SH-SY5Y (cell line): ENCODE data around the gene MRTO4.

Experiments used
- GATA2 ChIP-seq: IDR thresholded peaks from 2 replicates; pipeline ENCODE4 v1.6.1; 2011; ENCODE audit warnings: mild to moderate bottlenecking, low read depth, low read length
- GATA3 ChIP-seq: IDR thresholded peaks from 2 replicates; pipeline ENCODE4 v1.6.1; 2011; ENCODE audit warnings: low read depth, mild to moderate bottlenecking, low read length, moderate library complexity

GRCh38 chr1:19309123-19309813, 57.7 kb downstream of the MRTO4 start:
- TF ChIP-seq GATA2: no peak
- no peak for TF ChIP-seq GATA3
